Endothelial cell of umbilical vein (primary cell): ENCODE data around the gene PIM2. TPM values are rescaled to one million over a fixed set of nuclear protein-coding genes. Genes with fewer than 3 reads are reported as not detected.

ENCODE experiments used
- BruUV-seq: library from RNA; stranded (reverse); fragments of 400-500 nt; replicated peaks from 2 replicates; lab custom pipeline; 2021; lab: Mats Ljungman, UMichigan
- CTCF ChIA-PET: fragments of 300-600, 350-600 bp; sonication (Branson Sonifier 250); formaldehyde crosslinking; loops from one replicate; lab custom pipeline; 2021; ENCODE audit warnings: antibody characterized with exemption, inconsistent platforms; lab: Charles Lee
- POLR2A ChIA-PET: fragments of 300-600, 350-600 bp; sonication (Branson Sonifier 250); formaldehyde crosslinking; loops from one replicate; lab custom pipeline; 2021; ENCODE audit warnings: antibody characterized with exemption, inconsistent platforms; lab: Charles Lee
- DNase-seq: peaks from one replicate; pipeline ENCODE4 v3.0.0-alpha.2; 2011; ENCODE audit warnings: low read depth, low spot score
- FAIRE-seq: peaks from 2 replicates; lab custom pipeline; 2011; peaks lifted over from hg19 to GRCh38; lab: Jason Lieb, UNC
- H2AFZ ChIP-seq: 2 replicates; pipeline ENCODE4 v1.6.0; 2012; ENCODE audit warnings: low read depth, low read length, control low read depth, inconsistent platforms
- H3K27ac ChIP-seq: 2 replicates; pipeline ENCODE4 v1.5.1; 2011; ENCODE audit warnings: low read depth, mild to moderate bottlenecking, control low read depth, low read length, moderate library complexity; ENCODE audit not compliant: insufficient read depth
- H3K27me3 ChIP-seq, 2 experiments: 2 replicates each; pipeline versions ENCODE4 v1.6.0 to v1.6.1; 2011; ENCODE audit warnings: low read length in 2 of 2, mixed read lengths in 1 of 2; ENCODE audit not compliant: control insufficient read depth in 2 of 2, insufficient read depth in 2 of 2
- H3K36me3 ChIP-seq, 2 experiments: 2 replicates in 1 of 2; 3 replicates in 1 of 2; pipeline ENCODE4 v1.5.1; 2011; ENCODE audit warnings: low read length in 2 of 2, mild to moderate bottlenecking in 1 of 2, moderate library complexity in 1 of 2; ENCODE audit not compliant: control insufficient read depth in 2 of 2, insufficient read depth in 2 of 2; ENCODE audit errors: extremely low read depth in 1 of 2
- H3K4me1 ChIP-seq: 3 replicates; pipeline ENCODE4 v1.5.1; 2011; ENCODE audit warnings: mild to moderate bottlenecking, low read length; ENCODE audit not compliant: control insufficient read depth, insufficient read depth; ENCODE audit errors: extremely low read depth
- H3K4me2 ChIP-seq: 2 replicates; pipeline ENCODE4 v1.6.1; 2011; ENCODE audit warnings: low read length, control low read depth, mixed read lengths; ENCODE audit not compliant: insufficient read depth
- H3K4me3 ChIP-seq, 3 experiments: fragments of 200-600 bp in 1 of 3; sonication (generic), shearing (Covaris generic) in 1 of 3; replicated peaks in 1 of 3; 2 replicates each; pipeline ENCODE4 v1.5.1; 2011 to 2016; ENCODE audit warnings: control low read depth in 3 of 3, low read length in 3 of 3, mild to moderate bottlenecking in 2 of 3, inconsistent platforms in 1 of 3, low read depth in 1 of 3, moderate library complexity in 1 of 3; ENCODE audit not compliant: insufficient read depth in 1 of 3
- H3K79me2 ChIP-seq: 2 replicates; pipeline ENCODE4 v1.6.0; 2012; ENCODE audit warnings: low read length, inconsistent platforms; ENCODE audit not compliant: control insufficient read depth, insufficient read depth
- H3K9ac ChIP-seq: replicated peaks from 2 replicates; pipeline ENCODE3; 2011; ENCODE audit warnings: low read length, control low read depth; ENCODE audit not compliant: insufficient read depth; ENCODE audit errors: extremely low read depth
- H3K9me1 ChIP-seq: replicated peaks from 3 replicates; pipeline ENCODE4 v1.6.0; 2011; ENCODE audit warnings: mild to moderate bottlenecking, low read length; ENCODE audit not compliant: control insufficient read depth, insufficient read depth; ENCODE audit errors: extremely low read depth
- H3K9me3 ChIP-seq: replicated peaks from 2 replicates; pipeline ENCODE4 v1.5.1; 2012; ENCODE audit warnings: low read length, inconsistent platforms; ENCODE audit not compliant: control insufficient read depth, insufficient read depth
- H4K20me1 ChIP-seq: replicated peaks from 2 replicates; pipeline ENCODE3; 2011; ENCODE audit warnings: mild to moderate bottlenecking, low read length; ENCODE audit not compliant: control insufficient read depth, insufficient read depth; ENCODE audit errors: extremely low read depth
- CTCF ChIP-seq, 2 donors: IDR thresholded peaks; 1 replicate in 1 of 2; 2 replicates in 1 of 2; pipeline ENCODE4 v1.5.1; 2011; ENCODE audit warnings: low read length in 2 of 2, mild to moderate bottlenecking in 2 of 2, moderate library complexity in 2 of 2, control low read depth in 1 of 2, inconsistent platforms in 1 of 2, low read depth in 1 of 2; ENCODE audit not compliant: insufficient read depth in 1 of 2; ENCODE audit errors: extremely low read depth in 1 of 2
- EZH2 ChIP-seq: IDR thresholded peaks from 2 replicates; pipeline ENCODE4 v1.6.1; 2012; ENCODE audit warnings: borderline replicate concordance, low read depth, mild to moderate bottlenecking, moderate library complexity, low read length, inconsistent platforms; ENCODE audit not compliant: severe bottlenecking
- FOS ChIP-seq: IDR thresholded peaks from 2 replicates; pipeline ENCODE4 v1.6.1; 2011; ENCODE audit warnings: mild to moderate bottlenecking, low read length, moderate library complexity, borderline replicate concordance; ENCODE audit not compliant: insufficient read depth
- GATA2 ChIP-seq: IDR thresholded peaks from 2 replicates; pipeline ENCODE4 v1.7.0; 2011; ENCODE audit warnings: low read depth, mild to moderate bottlenecking, moderate library complexity, mixed read lengths, low read length; ENCODE audit not compliant: insufficient read length, insufficient read depth
- JUN ChIP-seq: IDR thresholded peaks from 2 replicates; pipeline ENCODE4 v1.6.1; 2011; ENCODE audit warnings: borderline replicate concordance, low read depth; ENCODE audit not compliant: insufficient read length, insufficient read depth
- MYC ChIP-seq: IDR thresholded peaks from one replicate; pipeline ENCODE4 v1.6.1; 2011; ENCODE audit warnings: mild to moderate bottlenecking, low read depth, low read length
- POLR2A ChIP-seq: IDR thresholded peaks from 2 replicates; pipeline ENCODE4 v1.6.1; 2012; ENCODE audit warnings: low read depth, mild to moderate bottlenecking, control low read depth, low read length
- POLR2AphosphoS5 ChIP-seq: IDR thresholded peaks from 2 replicates; pipeline ENCODE4 v1.6.1; 2012; ENCODE audit warnings: low read depth, mild to moderate bottlenecking, control low read depth, low read length, moderate library complexity; ENCODE audit not compliant: insufficient read depth
- dilution Hi-C: fragments of 300-500 bp; cut with MboI; formaldehyde crosslinking; loops from one replicate; pipeline ENCODE4 v1.15.0; 2019; ENCODE audit warnings: low sequenced_read_pairs; ENCODE audit not compliant: extremely low pct_ligation_motif_present
- intact Hi-C: fragments of 100-400 bp; cut with micrococcal nuclease; formaldehyde crosslinking; loops from one replicate; pipeline ENCODE4 v1.10.0; 2022
- polyA plus RNA-seq, 4 experiments: library from polyadenylated mRNA; depleted of rRNA in 3 of 4; stranded (reverse) in 3 of 4; unstranded in 1 of 4; fragments of >200 nt; gene quantifications; 2 replicates each; pipeline versions ENCODE4 v1.2.1 to v1.2.3, GENCODE V29; 2011 to 2012; ENCODE audit warnings: missing spikeins in 1 of 4
- total RNA-seq: library from RNA; stranded (reverse); gene quantifications from 2 replicates; pipeline ENCODE4 v1.2.3, GENCODE V29; 2021
- TF ChIP-seq, protein P1 (sequence below): IDR thresholded peaks from 2 replicates; pipeline ENCODE4 v1.6.1; 2011; ENCODE audit not compliant: insufficient read depth, insufficient read length

Gene PIM2
- total and polyA plus RNA-seq, 2 donors (not counting 3 experiments of a cell fraction or from before 2014, with no cell fraction given) = 7.4 to 7.5 TPM

GRCh38 chrX:48968377-48968776 is 49.6 kb upstream of the PIM2 start:
- FAIRE-seq = no peak
- intact Hi-C loops = no loop called here
- DNase-seq = no peak
- no peaks in the 10 kb centered on the region for H4K20me1 ChIP-seq
- H3K4me3 ChIP-seq = no peak overlapping the region
- no peaks in the 10 kb centered on the region for H3K36me3 ChIP-seq
- POLR2A ChIA-PET = no interaction called here
- no peak overlapping the region for H2AFZ ChIP-seq
- peaks cover 3% of the 10 kb centered on the region for H3K4me1 ChIP-seq
- H3K9me3 ChIP-seq = no peaks in the 10 kb centered on the region
- H3K4me2 ChIP-seq = no peak overlapping the region
- no peak overlapping the region for H3K27ac ChIP-seq
- CTCF ChIA-PET = no interaction called here
- no peaks in the 10 kb centered on the region for H3K79me2 ChIP-seq
- dilution Hi-C loops = no loop called here
- H3K9ac ChIP-seq = no peak overlapping the region
- no TSS peak for BruUV-seq
- no peak for TF ChIP-seq POLR2A
- no peak for TF ChIP-seq MYC
- TF ChIP-seq POLR2AphosphoS5 = no peak
- TF ChIP-seq FOS = no peak
- TF ChIP-seq JUN = no peak
- TF ChIP-seq GATA2 = no peak
- TF ChIP-seq CTCF (IDR thresholded peaks at IDR 0.05; ENCODE audit: extremely low read depth in 1 of 2, insufficient read depth in 1 of 2, low read depth in 1 of 2, low read length in 2 of 2) = no peak
- TF ChIP-seq EZH2 = no peak
- TF ChIP-seq, protein P1, sequence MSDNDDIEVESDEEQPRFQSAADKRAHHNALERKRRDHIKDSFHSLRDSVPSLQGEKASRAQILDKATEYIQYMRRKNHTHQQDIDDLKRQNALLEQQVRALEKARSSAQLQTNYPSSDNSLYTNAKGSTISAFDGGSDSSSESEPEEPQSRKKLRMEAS = no peak
- H3K27me3 ChIP-seq = no peaks in the 10 kb centered on the region
- H3K9me1 ChIP-seq = no peaks in the 10 kb centered on the region
